Activated effector memory CD4-positive, alpha-beta T cell treated with Interleukin-2 at 50 U/mL for 16 hours (primary cell): Measurements from ENCODE around the gene LAMB4.

Experiments used
- DNase-seq: peaks from one replicate; pipeline ENCODE4 v3.0.0-alpha.2; 2020

Gene LAMB4

DNA sequence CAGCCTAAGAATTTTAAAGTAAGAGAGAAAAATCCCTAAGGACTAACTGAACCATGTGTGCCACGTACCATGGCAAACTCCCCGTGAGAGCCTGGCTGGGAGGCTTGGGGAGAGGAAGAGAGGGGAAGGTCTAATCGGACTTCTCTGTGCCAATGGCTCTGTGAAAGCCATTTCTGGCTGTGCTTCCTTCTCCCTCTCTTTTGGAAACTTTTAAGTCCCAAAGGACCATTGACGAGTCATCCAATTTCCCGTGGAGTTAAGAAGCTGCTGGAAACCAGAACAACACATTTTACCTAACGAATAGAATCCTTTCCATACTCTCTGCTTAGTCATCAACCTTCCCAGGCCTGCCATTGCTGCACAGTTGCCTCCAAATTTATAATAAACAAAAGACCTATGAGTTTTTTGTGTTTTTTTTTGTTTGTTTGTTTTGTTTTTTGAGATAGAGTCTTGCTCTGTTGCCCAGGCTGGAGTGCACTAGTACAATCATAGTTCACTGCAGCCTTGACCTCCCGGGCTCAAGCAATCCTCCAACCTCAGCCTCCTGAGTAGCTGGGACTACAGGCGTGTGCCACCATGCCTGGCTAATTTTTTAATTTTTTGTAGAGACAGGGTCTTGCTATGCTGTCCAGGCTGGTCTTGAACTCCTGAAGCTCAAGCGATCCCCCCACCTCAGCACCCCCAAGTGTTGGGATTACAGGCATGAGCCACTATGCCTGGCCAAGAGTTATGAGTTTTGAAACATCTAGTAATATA, 140.4 kb downstream of the LAMB4 start:
- no peak for DNase-seq

DNA sequence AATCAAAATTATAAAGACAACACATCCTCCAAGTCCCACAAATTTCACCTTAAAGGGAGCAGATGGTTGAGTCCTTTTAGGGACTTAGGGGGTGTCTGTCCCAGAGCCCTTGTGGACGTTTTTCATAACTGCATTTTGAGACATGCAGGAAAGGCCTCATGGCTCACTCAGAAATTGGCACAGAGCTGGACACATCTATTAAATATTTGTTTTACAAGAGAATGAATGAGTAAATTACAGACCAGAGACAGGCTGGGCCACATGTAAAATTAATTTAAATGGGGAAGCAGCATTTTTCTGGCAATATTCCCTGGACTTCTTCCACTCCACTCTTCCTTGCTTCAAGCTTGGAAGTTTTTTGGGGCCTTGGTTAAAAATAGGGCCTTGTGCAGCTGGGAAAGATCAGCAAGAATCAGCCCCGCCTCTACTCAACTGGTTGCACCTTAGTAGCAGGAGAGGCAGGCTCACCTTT, 147.2 kb downstream of the LAMB4 start:
- no peak for DNase-seq

DNA sequence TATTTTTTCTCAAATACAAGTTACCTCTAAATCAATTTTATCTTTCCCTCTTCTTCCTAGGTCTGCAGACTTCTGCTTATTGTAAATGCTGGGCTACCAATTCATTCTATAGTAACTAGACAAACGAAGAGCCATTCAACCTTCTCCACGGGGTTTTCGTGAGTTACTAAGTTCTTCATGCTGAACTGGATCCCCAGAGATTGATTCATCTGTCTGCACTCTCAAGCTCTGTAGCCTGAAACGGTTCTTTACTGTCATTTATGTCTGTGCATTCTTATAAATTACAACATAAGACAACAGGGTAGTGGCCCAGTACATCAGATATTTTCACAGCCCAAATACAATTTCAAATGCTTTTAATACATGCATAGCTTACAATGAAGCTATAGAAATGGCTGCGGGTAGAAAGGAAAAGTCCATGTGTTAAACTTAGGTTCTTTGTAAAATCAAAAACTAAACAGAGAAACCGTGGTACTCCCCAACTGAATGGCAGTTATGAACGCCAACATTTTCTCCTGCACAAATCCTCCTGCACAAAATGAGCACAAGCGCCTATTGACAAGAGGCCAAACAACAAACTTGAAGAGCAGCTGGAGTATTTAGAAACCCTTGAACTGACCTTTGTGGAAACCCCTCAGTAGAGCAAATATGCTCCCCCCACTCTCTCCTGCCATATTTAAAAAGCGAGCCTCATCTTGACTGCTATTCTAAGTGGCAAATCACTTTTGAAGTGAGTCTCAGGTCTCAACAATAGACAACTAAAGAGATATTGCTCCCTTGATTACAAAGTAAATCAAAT, 147.9 kb downstream of the LAMB4 start:
- no peak for DNase-seq

DNA sequence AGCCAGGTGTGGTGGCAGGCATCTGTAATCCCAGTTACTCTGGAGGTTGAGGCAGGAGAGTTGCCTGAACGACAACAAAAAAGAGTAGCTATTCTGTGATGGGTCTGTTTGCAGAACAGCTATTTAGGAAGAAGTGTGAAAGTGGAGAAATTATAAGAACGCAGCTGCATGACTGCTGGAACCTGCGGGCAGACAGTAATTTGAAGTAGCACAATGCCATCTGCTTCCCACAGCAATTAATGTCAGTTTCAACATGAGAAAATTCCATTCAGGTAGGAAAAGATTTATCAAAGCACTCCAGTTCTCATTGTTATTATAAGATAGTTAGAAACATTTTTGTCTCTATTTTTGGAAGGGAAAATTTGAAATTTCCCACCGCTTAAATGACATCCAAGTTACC, 148.7 kb downstream of the LAMB4 start:
- DNase-seq, result no peak

DNA sequence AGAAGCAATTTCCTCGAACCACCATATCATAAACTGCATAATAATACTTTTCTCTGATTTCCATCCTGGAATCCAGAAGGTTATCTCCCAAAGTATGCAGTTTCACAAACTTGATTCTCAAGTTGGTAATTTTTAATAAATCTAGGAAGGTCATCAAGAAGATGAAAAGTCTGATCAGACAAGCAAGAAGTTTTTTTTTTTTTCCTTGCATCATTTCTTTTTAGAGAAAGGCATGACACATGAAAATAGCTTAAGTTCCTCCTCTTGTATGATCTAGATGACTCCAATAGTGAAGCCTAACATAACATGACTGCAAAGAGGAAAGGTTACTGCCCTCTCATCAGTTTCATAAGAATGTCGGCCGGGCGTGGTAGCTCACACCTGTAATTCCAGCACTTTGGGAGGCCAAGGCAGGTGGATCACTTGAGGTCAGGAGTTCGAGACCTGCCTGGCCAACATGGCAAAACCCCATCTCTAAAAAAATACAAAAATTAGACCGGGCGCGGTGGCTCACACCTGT, 149.4 kb downstream of the LAMB4 start:
- no peak for DNase-seq

DNA sequence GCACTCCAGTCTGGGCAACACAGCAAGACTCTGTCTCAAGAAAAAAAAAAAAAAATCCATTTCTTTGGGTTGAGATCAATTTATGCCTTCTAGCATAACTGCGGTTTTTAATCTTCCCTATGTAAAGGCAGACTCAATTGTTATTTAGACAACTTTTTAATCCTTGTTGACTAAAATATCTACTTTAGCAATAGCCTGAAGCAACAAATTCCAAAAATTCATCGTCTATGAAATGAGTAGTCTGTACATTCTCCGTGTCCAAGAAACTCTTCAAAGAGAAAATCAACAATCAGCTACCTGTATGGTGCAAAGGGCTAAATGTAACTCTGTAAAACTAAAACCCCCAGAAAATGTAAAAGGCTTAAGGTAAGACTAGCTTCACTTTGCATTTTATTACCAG, 150.0 kb downstream of the LAMB4 start:
- no peak for DNase-seq

DNA sequence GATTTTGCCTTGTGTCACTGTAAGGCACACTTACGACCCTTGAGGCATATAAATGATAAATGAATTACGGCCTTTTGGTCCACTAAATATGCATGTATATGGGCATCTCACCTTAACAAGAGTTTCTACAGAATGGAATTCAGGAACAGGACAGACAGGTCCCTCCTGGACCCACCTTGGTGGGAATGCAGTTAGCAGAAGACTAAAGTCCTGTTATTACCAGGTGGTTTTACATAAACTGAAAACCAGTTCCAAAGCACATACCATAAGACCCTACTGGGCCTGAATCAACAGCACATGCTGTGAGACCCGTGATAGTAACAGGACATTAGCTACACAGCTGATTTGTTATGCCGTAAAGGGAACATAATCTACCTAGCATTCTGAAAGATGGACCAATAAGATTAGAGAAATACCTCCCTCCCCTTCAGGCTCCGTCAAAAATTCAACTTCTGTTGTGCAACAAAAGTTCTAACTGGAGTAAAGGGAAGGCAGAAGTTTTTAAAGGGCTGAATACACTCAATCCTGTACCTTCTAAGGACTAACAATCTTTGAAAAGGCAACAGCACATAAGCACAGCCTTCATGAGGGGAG, 151.2 kb downstream of the LAMB4 start:
- DNase-seq, result no peak

DNA sequence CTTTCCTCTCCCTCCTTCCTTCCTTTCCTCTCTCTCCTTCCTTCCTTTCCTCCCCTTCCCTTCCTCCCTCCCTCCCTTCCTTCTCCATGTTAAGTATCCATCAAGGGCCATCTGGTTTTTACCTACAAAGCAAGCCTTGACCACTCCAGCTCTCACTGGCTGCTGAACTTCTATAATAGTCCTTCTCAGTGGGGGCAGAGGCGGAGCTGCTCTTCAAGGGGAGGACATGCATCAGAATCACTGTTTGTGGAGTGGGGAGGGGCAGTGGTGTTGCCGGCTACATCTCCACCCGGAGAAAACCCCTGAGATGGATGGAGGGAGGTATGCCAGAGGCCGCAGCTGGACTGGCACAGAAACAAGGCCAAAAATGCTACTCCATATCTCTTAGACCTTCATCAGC, 153.1 kb downstream of the LAMB4 start:
- no peak for DNase-seq

DNA sequence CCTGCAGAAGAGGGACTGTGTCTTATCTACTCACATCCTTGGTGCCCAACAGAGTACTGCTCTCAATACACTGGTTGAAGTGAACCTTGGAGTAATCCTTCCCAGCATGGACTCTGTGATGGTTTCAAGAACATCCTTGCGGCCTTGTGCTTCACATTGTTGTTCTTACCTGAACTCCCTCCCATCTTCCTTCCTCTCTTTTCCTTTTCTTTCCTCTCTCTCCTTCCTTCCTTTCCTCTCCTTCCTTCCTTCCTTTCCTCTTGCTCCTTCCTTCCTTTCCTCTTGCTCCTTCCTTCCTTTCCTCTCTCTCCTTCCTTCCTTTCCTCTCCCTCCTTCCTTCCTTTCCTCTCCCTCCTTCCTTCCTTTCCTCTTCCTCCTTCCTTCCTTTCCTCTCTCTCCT, 153.5 kb downstream of the LAMB4 start:
- no peak for DNase-seq

DNA sequence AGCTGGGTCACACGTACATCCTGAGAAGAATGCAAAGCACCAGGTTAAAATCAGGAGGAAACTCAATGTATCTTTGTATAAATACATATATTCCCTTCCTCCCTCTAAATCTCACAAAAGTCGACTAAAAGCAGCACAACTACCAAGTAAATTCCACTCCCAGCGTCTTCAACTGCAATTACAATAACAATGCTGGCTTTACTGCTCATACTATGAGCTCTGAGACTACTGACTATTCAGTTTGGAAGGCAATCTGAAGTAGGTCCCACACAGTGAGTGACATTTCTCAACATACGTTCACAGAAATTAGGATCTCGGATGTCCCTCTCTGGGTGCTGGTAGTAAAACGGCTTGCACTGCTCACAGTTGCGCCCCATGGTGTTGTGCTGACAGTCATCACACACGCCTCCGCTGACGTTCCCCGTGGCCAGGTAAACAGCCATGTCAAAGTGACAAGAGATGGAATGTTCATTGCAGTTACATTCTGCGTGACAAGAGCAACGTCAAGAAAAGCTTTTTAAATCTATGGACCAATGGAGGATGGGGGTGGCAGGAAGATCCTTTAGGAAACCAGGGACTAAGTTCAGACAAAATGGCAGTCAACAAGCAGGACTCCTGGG, 154.7 kb downstream of the LAMB4 start:
- DNase-seq, result no peak

DNA sequence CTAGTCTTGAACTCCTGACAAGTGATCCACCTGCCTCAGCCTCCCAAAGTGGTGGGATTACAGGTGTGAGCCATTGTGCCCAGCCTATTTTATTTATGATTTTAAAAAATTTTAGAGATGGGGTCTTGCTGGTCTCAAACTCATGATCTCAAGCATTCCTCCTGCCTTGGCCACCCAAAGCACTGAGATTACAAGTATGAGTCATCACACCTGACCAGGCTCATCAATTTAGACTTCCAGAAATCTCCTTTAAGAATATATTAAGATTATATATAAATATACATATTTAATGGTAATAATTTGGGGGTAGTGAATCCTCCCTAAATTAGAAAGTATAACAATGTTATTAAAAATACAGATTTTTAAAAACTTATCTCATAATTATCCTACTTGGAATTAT, 156.3 kb downstream of the LAMB4 start:
- no peak for DNase-seq
